Mesenchymal stem cell (in vitro differentiated cells and primary cell): ENCODE measurements around the gene TMEM52.

Source experiments
- DNase-seq: peaks from one replicate; pipeline ENCODE4 v3.0.0-alpha.2; 2013
- H2AFZ ChIP-seq: one replicate; pipeline ENCODE4 v1.6.1; 2013; ENCODE audit warnings: low read depth, mild to moderate bottlenecking, control low read depth, inconsistent platforms, low read length, moderate library complexity
- H2AK5ac ChIP-seq: 2 replicates; pipeline ENCODE4 v1.6.1; 2013; ENCODE audit warnings: low read length, moderate library complexity, mild to moderate bottlenecking, inconsistent platforms; ENCODE audit not compliant: severe bottlenecking
- H2BK120ac ChIP-seq: one replicate; pipeline ENCODE4 v1.6.1; 2013; ENCODE audit warnings: low read depth, mild to moderate bottlenecking, inconsistent platforms, low read length, moderate library complexity
- H2BK12ac ChIP-seq, 2 experiments: one replicate each; pipeline ENCODE4 v1.6.1; 2013; ENCODE audit warnings: inconsistent platforms in 2 of 2, low read length in 2 of 2, mild to moderate bottlenecking in 2 of 2, moderate library complexity in 2 of 2, control low read depth in 1 of 2
- H2BK15ac ChIP-seq: one replicate; pipeline ENCODE4 v1.6.1; 2013; ENCODE audit warnings: mild to moderate bottlenecking, low read depth, inconsistent platforms; ENCODE audit not compliant: poor library complexity, severe bottlenecking
- H2BK5ac ChIP-seq: 2 replicates; pipeline ENCODE4 v1.6.1; 2013; ENCODE audit warnings: low read depth, mild to moderate bottlenecking, low read length, control low read depth, inconsistent platforms; ENCODE audit not compliant: poor library complexity, severe bottlenecking
- H3K14ac ChIP-seq, 2 experiments: one replicate each; pipeline ENCODE4 v1.6.1; 2013; ENCODE audit warnings: inconsistent platforms in 2 of 2, low read length in 2 of 2, control low read depth in 1 of 2, mild to moderate bottlenecking in 1 of 2, moderate library complexity in 1 of 2
- H3K18ac ChIP-seq, 2 experiments: one replicate each; pipeline ENCODE4 v1.6.1; 2013; ENCODE audit warnings: inconsistent platforms in 2 of 2, low read length in 2 of 2, control low read depth in 1 of 2, low read depth in 1 of 2, mild to moderate bottlenecking in 1 of 2
- H3K23ac ChIP-seq, 2 experiments: one replicate each; pipeline ENCODE4 v1.6.1; 2013; ENCODE audit warnings: inconsistent platforms in 2 of 2, low read length in 2 of 2, mild to moderate bottlenecking in 2 of 2, moderate library complexity in 2 of 2, control low read depth in 1 of 2
- H3K27ac ChIP-seq: 2 replicates; pipeline ENCODE4 v1.5.1; 2013; ENCODE audit warnings: mild to moderate bottlenecking, moderate library complexity, low read length, control low read depth, inconsistent platforms; ENCODE audit not compliant: poor library complexity, severe bottlenecking
- H3K27me3 ChIP-seq, 2 experiments: 2 replicates each; pipeline versions ENCODE4 v1.6.1 to v1.7.0; 2013; ENCODE audit warnings: low read length in 2 of 2, mild to moderate bottlenecking in 2 of 2, moderate library complexity in 2 of 2, control low read depth in 1 of 2, inconsistent platforms in 1 of 2; ENCODE audit not compliant: control insufficient read depth in 1 of 2, insufficient read depth in 1 of 2
- H3K36me3 ChIP-seq, 2 experiments: 2 replicates each; pipeline versions ENCODE4 v1.6.1 to v1.7.0; 2013; ENCODE audit warnings: low read length in 2 of 2, control low read depth in 1 of 2, inconsistent platforms in 1 of 2, low read depth in 1 of 2, mild to moderate bottlenecking in 1 of 2; ENCODE audit not compliant: insufficient read depth in 2 of 2, control insufficient read depth in 1 of 2
- H3K4ac ChIP-seq, 2 experiments: one replicate each; pipeline ENCODE4 v1.6.1; 2013; ENCODE audit warnings: inconsistent platforms in 2 of 2, low read length in 2 of 2, mild to moderate bottlenecking in 2 of 2, moderate library complexity in 2 of 2, control low read depth in 1 of 2, low read depth in 1 of 2
- H3K4me1 ChIP-seq: 2 replicates; pipeline ENCODE4 v1.6.1; 2013; ENCODE audit warnings: low read depth, low read length, control low read depth; ENCODE audit not compliant: control insufficient read depth, insufficient read depth
- H3K4me2 ChIP-seq: 2 replicates; pipeline ENCODE4 v1.6.1; 2013; ENCODE audit warnings: low read length, mild to moderate bottlenecking, inconsistent platforms; ENCODE audit not compliant: poor library complexity, severe bottlenecking
- H3K4me3 ChIP-seq, 2 experiments: 2 replicates each; pipeline versions ENCODE4 v1.5.1 to v1.7.0; 2013; ENCODE audit warnings: low read length in 2 of 2, mild to moderate bottlenecking in 2 of 2, control low read depth in 1 of 2, low read depth in 1 of 2; ENCODE audit not compliant: insufficient read depth in 1 of 2
- H3K79me1 ChIP-seq: replicated peaks from 2 replicates; pipeline ENCODE4 v1.6.1; 2013; ENCODE audit warnings: mild to moderate bottlenecking, control low read depth, low read length, inconsistent platforms; ENCODE audit not compliant: poor library complexity, severe bottlenecking
- H3K9ac ChIP-seq: 2 replicates; pipeline ENCODE4 v1.7.0; 2013; ENCODE audit warnings: mild to moderate bottlenecking, low read length, moderate library complexity
- H3K9me3 ChIP-seq: 2 replicates; pipeline ENCODE4 v1.7.0; 2013; ENCODE audit warnings: mild to moderate bottlenecking, low read length; ENCODE audit not compliant: control insufficient read depth
- H4K8ac ChIP-seq: one replicate; pipeline ENCODE4 v1.6.1; 2013; ENCODE audit warnings: inconsistent platforms, mild to moderate bottlenecking, low read length, moderate library complexity
- H4K91ac ChIP-seq: one replicate; pipeline ENCODE4 v1.6.1; 2013; ENCODE audit warnings: mild to moderate bottlenecking, low read length, inconsistent platforms
- WGBS: methylation state at CpG from one replicate; pipeline ENCODE4 v1.1.7; 2013; ENCODE audit warnings: mixed read lengths; 5-methylcytosine and 5-hydroxymethylcytosine counted together

The TMEM52 gene

GRCh38 chr1:1872329-1872994, 46.6 kb downstream of the TMEM52 start:
- no peak for DNase-seq

GRCh38 chr1:1869469-1869868, 49.6 kb downstream of the TMEM52 start:
- Histone ChIP-seq H3K4ac (no peak overlapping the region), H3K14ac (no peak overlapping the region), H3K23ac (no peak overlapping the region), H2BK5ac (no peak overlapping the region), H3K4me3 (no peak overlapping the region), H3K4me1 (peaks cover 6% of the 10 kb centered on the region), H2AFZ (no peak overlapping the region), H3K27me3 (no peaks in the 10 kb centered on the region), H2BK12ac (no peak overlapping the region), H4K91ac (no peak overlapping the region), H4K8ac (no peak overlapping the region), H3K79me1 (no peaks in the 10 kb centered on the region), H3K9ac (no peak overlapping the region), H2BK120ac (no peak overlapping the region), H2AK5ac (no peak overlapping the region), H3K4me2 (no peak overlapping the region), H3K27ac (no peak overlapping the region), H2BK15ac (no peak overlapping the region), H3K36me3 (peaks cover 19 to 21% of the 10 kb centered on the region in 2 experiments), H3K9me3 (no peaks in the 10 kb centered on the region), H3K18ac (no peak overlapping the region)
- DNase-seq = peak; percentile 41
- WGBS = 90% methylated on average over 3 of the region's 4 CpGs

More at GRCh38 chr1:1872329-1872994, 46.6 kb downstream of the TMEM52 start:
- Histone ChIP-seq H3K4me2 (no peak overlapping the region), H3K4me3 (no peak overlapping the region), H2BK120ac (no peak overlapping the region), H3K23ac (no peak overlapping the region), H2BK12ac (no peak overlapping the region), H4K91ac (no peak overlapping the region), H3K4me1 (peaks cover 11% of the 10 kb centered on the region), H4K8ac (no peak overlapping the region), H3K4ac (no peak overlapping the region), H2AFZ (no peak overlapping the region), H3K14ac (no peak overlapping the region), H3K9me3 (no peaks in the 10 kb centered on the region), H2BK5ac (no peak overlapping the region), H2BK15ac (no peak overlapping the region), H3K27ac (no peak overlapping the region), H3K36me3 (peaks cover 36 to 38% of the 10 kb centered on the region in 2 experiments), H2AK5ac (no peak overlapping the region), H3K18ac (no peak overlapping the region), H3K79me1 (no peaks in the 10 kb centered on the region), H3K9ac (no peak overlapping the region), H3K27me3 (no peaks in the 10 kb centered on the region)
- WGBS = 95% methylated on average over 9 of the region's 11 CpGs
